ENCODE data around the gene TSHZ2.

Gene TSHZ2

GRCh38 chr20:53047203-53047602, 75.0 kb downstream of the TSHZ2 start:
- in situ Hi-C loops (cut with MboI; ENCODE audit: low pct_unique_long_range_greater_than_20kb, low sequenced_read_pairs), result no loop called here

DNA sequence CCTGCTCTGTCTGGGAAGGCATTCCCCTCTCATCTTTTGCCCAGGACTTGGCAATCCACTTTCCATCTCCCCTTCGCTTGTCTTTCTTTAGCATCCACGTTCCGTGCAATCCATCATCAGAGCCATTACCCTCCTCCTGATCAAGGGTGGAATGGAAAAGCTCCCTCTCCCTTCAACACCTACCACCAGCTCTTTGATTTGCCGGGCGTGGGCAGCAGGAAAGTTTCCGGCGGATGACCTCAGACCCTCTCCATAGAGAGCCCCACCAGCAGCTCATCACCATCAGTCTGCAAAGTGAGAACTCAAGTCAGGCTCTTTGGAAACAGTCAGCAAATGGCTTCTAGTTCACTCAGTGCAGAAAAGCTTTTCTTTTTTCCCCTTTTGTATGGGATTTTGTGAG, 76.2 kb downstream of the TSHZ2 start:
- in situ Hi-C loops (cut with MboI; ENCODE audit: low pct_unique_long_range_greater_than_20kb, low sequenced_read_pairs), result no loop called here
- no peak for DNase-seq

More at GRCh38 chr20:53047203-53047602, 75.0 kb downstream of the TSHZ2 start:
- DNase-seq, result no peak

DNA sequence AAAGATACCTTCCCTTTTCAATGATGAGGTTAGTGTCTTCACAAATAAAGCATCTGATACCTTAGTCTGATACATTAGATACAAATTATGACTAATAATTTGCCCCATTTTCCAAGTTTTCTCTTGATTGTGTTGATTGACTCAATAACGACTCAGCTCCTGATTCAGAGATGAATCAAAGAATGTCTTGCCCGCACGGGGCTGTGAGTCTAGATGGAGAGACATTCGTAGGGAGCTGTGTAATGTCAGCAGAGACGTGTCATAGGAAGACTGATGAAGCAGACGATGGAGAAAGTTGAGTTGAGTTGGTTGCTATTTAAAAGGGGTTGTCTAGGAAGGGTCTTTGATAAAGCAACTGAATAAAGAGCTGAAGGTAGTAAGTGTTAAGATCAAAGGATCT, 78.2 kb downstream of the TSHZ2 start:
- in situ Hi-C loops (cut with MboI; ENCODE audit: low pct_unique_long_range_greater_than_20kb, low sequenced_read_pairs), result no loop called here
- DNase-seq, result no peak

GRCh38 chr20:53052380-53052779, 80.2 kb downstream of the TSHZ2 start:
- in situ Hi-C loops (cut with MboI; ENCODE audit: low pct_unique_long_range_greater_than_20kb, low sequenced_read_pairs), result no loop called here
- DNase-seq, result no peak

DNA sequence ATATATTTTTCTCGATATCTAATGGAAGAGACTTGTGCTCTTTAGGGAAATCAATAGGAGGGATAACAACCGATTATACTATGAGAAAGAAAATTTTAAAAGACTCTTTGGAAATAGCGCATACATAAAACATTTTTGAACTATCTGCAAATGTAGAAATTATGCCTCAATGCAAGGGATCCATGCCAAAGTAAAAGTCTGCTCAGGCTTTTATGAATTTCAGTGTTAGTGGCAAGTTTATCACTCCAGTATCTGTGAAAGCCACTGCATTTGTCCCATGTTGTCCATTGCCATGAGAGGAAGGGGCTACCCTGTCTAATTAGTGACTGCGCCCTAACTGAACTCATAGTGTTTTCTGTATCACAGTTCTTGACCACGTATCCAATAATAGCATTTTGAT, 81.4 kb downstream of the TSHZ2 start:
- DNase-seq, result no peak
- in situ Hi-C loops (cut with MboI; ENCODE audit: low pct_unique_long_range_greater_than_20kb, low sequenced_read_pairs), result no loop called here

- no peak for DNase-seq
- in situ Hi-C loops (cut with MboI; ENCODE audit: low pct_unique_long_range_greater_than_20kb, low sequenced_read_pairs), result no loop called here
Observed at GRCh38 chr20:53055367-53056067, 83.4 kb downstream of the TSHZ2 start.

DNA sequence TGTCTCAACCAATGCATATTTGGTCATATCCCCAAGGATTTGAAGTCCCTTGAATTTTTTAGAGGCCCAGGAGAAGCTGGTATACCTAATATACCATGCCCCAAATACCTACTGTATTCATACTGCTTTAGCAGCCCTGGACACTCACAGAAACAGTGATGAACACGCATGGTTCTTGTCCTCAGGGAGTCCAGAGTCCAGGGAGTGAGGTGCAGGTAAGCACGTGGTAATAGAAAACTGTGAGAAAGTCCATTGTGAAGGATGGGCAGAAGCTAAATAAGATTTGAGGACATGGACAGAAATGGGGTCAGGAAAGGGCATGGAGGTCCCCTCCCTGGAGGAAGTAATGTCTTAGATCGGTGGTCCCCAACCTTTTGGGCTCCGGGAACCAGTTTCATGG, 85.4 kb downstream of the TSHZ2 start:
- in situ Hi-C loops (cut with MboI; ENCODE audit: low pct_unique_long_range_greater_than_20kb, low sequenced_read_pairs), result no loop called here
- DNase-seq, result no peak

- DNase-seq, result no peak
- in situ Hi-C loops (cut with MboI; ENCODE audit: low pct_unique_long_range_greater_than_20kb, low sequenced_read_pairs), result no loop called here
Observed at GRCh38 chr20:53059848-53060247, 87.7 kb downstream of the TSHZ2 start.

- DNase-seq, result no peak
- in situ Hi-C loops (cut with MboI; ENCODE audit: low pct_unique_long_range_greater_than_20kb, low sequenced_read_pairs), result no loop called here
Observed at GRCh38 chr20:53061192-53062108, 89.3 kb downstream of the TSHZ2 start.

GRCh38 chr20:53064935-53065334, 92.8 kb downstream of the TSHZ2 start:
- no peak for DNase-seq
- in situ Hi-C loops (cut with MboI; ENCODE audit: low pct_unique_long_range_greater_than_20kb, low sequenced_read_pairs), result no loop called here

- DNase-seq, result no peak
- in situ Hi-C loops (cut with MboI; ENCODE audit: low pct_unique_long_range_greater_than_20kb, low sequenced_read_pairs), result no loop called here
Observed at GRCh38 chr20:53068241-53068640, 96.1 kb downstream of the TSHZ2 start.

- in situ Hi-C loops (cut with MboI; ENCODE audit: low pct_unique_long_range_greater_than_20kb, low sequenced_read_pairs), result no loop called here
- DNase-seq, result no peak
Observed at GRCh38 chr20:53069132-53069531, 97.0 kb downstream of the TSHZ2 start.

GRCh38 chr20:53070224-53070623, 98.1 kb downstream of the TSHZ2 start:
- DNase-seq, result no peak
- in situ Hi-C loops (cut with MboI; ENCODE audit: low pct_unique_long_range_greater_than_20kb, low sequenced_read_pairs), result no loop called here

- in situ Hi-C loops (cut with MboI; ENCODE audit: low pct_unique_long_range_greater_than_20kb, low sequenced_read_pairs), result no loop called here
- no peak for DNase-seq
Observed at GRCh38 chr20:53070706-53071392, 98.7 kb downstream of the TSHZ2 start.

- in situ Hi-C loops (cut with MboI; ENCODE audit: low pct_unique_long_range_greater_than_20kb, low sequenced_read_pairs), result no loop called here
- no peak for DNase-seq
Observed at GRCh38 chr20:53071833-53072232, 99.7 kb downstream of the TSHZ2 start.

DNA sequence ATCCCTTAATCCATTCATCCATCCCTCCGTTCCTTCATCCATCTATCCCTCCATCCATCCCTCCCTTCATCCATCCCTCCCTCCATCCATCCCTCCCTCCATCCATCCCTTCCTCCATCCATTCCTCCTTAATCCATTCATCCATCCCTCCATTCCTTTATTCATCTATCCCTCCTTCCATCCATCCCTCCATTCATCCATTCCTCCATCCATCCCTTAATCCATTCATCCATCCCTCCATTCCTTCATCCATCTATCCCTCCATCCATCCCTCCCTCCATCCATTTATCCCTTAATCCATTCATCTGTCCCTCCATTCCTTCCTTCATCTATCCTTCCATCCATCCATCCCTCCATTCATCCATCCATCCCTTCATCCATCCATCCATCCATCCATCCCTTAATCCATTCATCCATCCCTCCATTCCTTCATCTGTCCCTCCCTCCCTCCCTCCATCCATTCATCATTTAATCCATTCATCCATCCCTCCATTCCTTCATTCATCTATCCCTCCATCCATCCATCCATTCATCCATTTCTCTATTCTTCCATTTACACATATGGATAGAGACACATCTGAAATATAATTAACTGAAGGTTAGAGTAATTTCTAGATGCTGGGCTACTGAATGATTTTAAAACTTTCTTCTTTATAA, 100.9 kb downstream of the TSHZ2 start:
- in situ Hi-C loops (cut with MboI; ENCODE audit: low pct_unique_long_range_greater_than_20kb, low sequenced_read_pairs), result no loop called here

GRCh38 chr20:53073636-53074415, 101.7 kb downstream of the TSHZ2 start:
- in situ Hi-C loops (cut with MboI; ENCODE audit: low pct_unique_long_range_greater_than_20kb, low sequenced_read_pairs), result no loop called here
- DNase-seq, result no peak

More for the DNA sequence above, 100.9 kb downstream of the TSHZ2 start:
- no peak for DNase-seq

- in situ Hi-C loops (cut with MboI; ENCODE audit: low pct_unique_long_range_greater_than_20kb, low sequenced_read_pairs), result no loop called here
- DNase-seq, result no peak
Observed at GRCh38 chr20:53074811-53075314, 102.7 kb downstream of the TSHZ2 start.
